ENCODE results near the gene IL15. TPM values are rescaled to one million over a fixed set of nuclear protein-coding genes. Genes with fewer than 3 reads are reported as not detected.

The IL15 gene
- total RNA-seq, 5 donors from 2014 or later (not counting 1 experiment from before 2014, with no cell fraction given) = 2.3 to 7.0 (median 3.0) TPM

DNA sequence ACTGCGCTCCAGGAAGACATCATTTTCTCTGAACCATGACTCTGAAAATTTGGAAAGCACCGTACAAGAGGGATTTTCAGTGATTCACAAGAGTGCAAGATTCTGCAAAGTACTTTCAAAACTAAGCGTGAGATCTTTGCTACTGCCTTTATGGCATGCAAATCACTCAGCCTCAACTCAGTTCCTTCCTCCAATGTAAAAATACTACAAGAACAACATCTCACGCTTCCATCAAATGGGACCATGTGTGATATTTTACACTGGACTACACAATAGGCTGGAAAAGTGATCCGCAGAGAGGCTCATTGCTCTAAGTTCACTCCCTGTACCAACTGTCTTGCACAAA, 674 bp upstream of the IL15 start:
- 60% methylated on average over 5 of the region's 5 CpGs for WGBS (ENCODE audit: insufficient coverage)
- DNase-seq (no peak), ATAC-seq (replicated peaks in 1 of 4) (no peak)
- Mint-ChIP-seq H3K4me1 (peaks cover 10 to 35% (median 20%) of the 10 kb centered on the region in 3 donors), H3K36me3 (no peaks in the 10 kb centered on the region), H3K9me3 (no peaks in the 10 kb centered on the region), H3K27ac (peak overlapping the region in 1 of 2 donors; percentile 14), H3K4me3 (peak overlapping the region; percentile 91 to 96 (median 92)), H3K27me3 (peaks cover 0 to 6% of the 10 kb centered on the region in 2 donors)
- H3K36me3 ChIP-seq (ENCODE audit: control insufficient read depth in 2 of 2, extremely low read depth in 1 of 2, insufficient read depth in 1 of 2, low read length in 1 of 2) = no peaks in the 10 kb centered on the region
- POLR2A ChIA-PET = no interaction called here
- H3K27me3 ChIP-seq (replicated peaks in 1 of 2; ENCODE audit: control insufficient read depth in 2 of 2, extremely low read depth in 1 of 2, insufficient read depth in 2 of 2, low read length in 1 of 2) = peaks cover 0 to 12% of the 10 kb centered on the region in 2 experiments
- no peak overlapping the region for H3K27ac ChIP-seq (ENCODE audit: low read length)
- CTCF ChIA-PET = no interaction called here
- peak overlapping the region; percentile 78 to 85 for H3K4me3 ChIP-seq (ENCODE audit: control insufficient read depth in 1 of 2, extremely low read depth in 1 of 2, low read length in 1 of 2)
- H3K9me3 ChIP-seq = no peaks in the 10 kb centered on the region
- peaks cover 2 to 14% of the 10 kb centered on the region in 2 experiments for H3K4me1 ChIP-seq (ENCODE audit: control insufficient read depth in 1 of 2, extremely low read depth in 1 of 2, insufficient read depth in 2 of 2, low read length in 2 of 2)

GRCh38 chr4:141636771-141637460, 533 bp downstream of the IL15 start:
- CTCF ChIA-PET = interaction anchor here in 1 of 2 donors (1.0 kb wide), 1 partner anchor 18 kb away, joined by 3 read pairs; no protein-coding TSS in a partner anchor
- H3K36me3 ChIP-seq (ENCODE audit: control insufficient read depth in 2 of 2, extremely low read depth in 1 of 2, insufficient read depth in 1 of 2, low read length in 1 of 2) = no peaks in the 10 kb centered on the region
- peaks cover 2 to 14% of the 10 kb centered on the region in 2 experiments for H3K4me1 ChIP-seq (ENCODE audit: control insufficient read depth in 1 of 2, extremely low read depth in 1 of 2, insufficient read depth in 2 of 2, low read length in 2 of 2)
- Mint-ChIP-seq H3K4me1 (peaks cover 10 to 35% (median 20%) of the 10 kb centered on the region in 3 donors), H3K36me3 (no peaks in the 10 kb centered on the region), H3K9me3 (no peaks in the 10 kb centered on the region), H3K4me3 (peak overlapping the region; percentile 91 to 96 (median 92)), H3K27ac (peak overlapping the region; percentile 71 to 85), H3K27me3 (peaks cover 0 to 3% of the 10 kb centered on the region in 2 donors)
- DNase-seq (peak in 16 of 35 experiments; percentile 0 to 50 (median 6)), ATAC-seq (replicated peaks in 1 of 4) (peak; percentile 55 to 63 (median 62))
- peak overlapping the region; percentile 33 for H3K27ac ChIP-seq (ENCODE audit: low read length)
- peak overlapping the region; percentile 78 to 85 for H3K4me3 ChIP-seq (ENCODE audit: control insufficient read depth in 1 of 2, extremely low read depth in 1 of 2, low read length in 1 of 2)
- 1% methylated on average over 30 of the region's 41 CpGs for WGBS (ENCODE audit: insufficient coverage)
- H3K9me3 ChIP-seq = no peaks in the 10 kb centered on the region
- H3K27me3 ChIP-seq (replicated peaks in 1 of 2; ENCODE audit: control insufficient read depth in 2 of 2, extremely low read depth in 1 of 2, insufficient read depth in 2 of 2, low read length in 1 of 2) = peaks cover 0 to 12% of the 10 kb centered on the region in 2 experiments
- POLR2A ChIA-PET = no interaction called here

DNA sequence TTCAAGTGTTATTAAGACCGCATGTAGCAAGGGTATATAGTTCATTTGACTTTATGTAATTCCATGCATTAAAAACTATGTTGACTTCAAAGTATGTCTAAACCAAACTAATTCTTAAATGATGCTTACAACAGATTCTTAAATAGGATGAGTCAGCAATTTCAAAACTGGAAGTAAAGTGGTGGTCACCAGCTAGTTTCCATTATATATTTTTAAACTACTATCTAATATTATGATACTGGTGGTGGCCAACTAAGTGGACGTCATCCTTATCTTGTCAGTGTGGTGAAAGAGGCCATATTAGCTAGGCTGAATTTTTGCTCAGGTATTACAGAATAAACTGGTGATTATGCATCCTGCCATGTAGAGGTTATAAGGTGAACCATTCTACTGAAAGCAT, 1.2 kb downstream of the IL15 start:
- Histone ChIP-seq H3K27ac (ENCODE audit: low read length) (no peak overlapping the region), H3K4me3 (ENCODE audit: control insufficient read depth in 1 of 2, extremely low read depth in 1 of 2, low read length in 1 of 2) (no peak overlapping the region), H3K4me1 (ENCODE audit: control insufficient read depth in 1 of 2, extremely low read depth in 1 of 2, insufficient read depth in 2 of 2, low read length in 2 of 2) (peaks cover 2 to 14% of the 10 kb centered on the region in 2 experiments), H3K9me3 (no peaks in the 10 kb centered on the region), H3K27me3 (replicated peaks in 1 of 2; ENCODE audit: control insufficient read depth in 2 of 2, extremely low read depth in 1 of 2, insufficient read depth in 2 of 2, low read length in 1 of 2) (peaks cover 0 to 12% of the 10 kb centered on the region in 2 experiments), H3K36me3 (ENCODE audit: control insufficient read depth in 2 of 2, extremely low read depth in 1 of 2, insufficient read depth in 1 of 2, low read length in 1 of 2) (no peaks in the 10 kb centered on the region)
- Mint-ChIP-seq H3K27me3 (peaks cover 0 to 3% of the 10 kb centered on the region in 2 donors), H3K27ac (no peak overlapping the region), H3K4me3 (peak overlapping the region; percentile 91 to 96 (median 92)), H3K9me3 (no peaks in the 10 kb centered on the region), H3K4me1 (peaks cover 10 to 35% (median 20%) of the 10 kb centered on the region in 3 donors), H3K36me3 (no peaks in the 10 kb centered on the region)
- WGBS (ENCODE audit: insufficient coverage) = no CpG with 5 or more reads among the region's 2 CpGs
- DNase-seq = no peak
- ChIA-PET POLR2A (no interaction called here), CTCF (no interaction called here)
- ATAC-seq (replicated peaks in 1 of 4) = no peak

GRCh38 chr4:141638230-141638629, 1.8 kb downstream of the IL15 start:
- Histone ChIP-seq H3K4me1 (ENCODE audit: control insufficient read depth in 1 of 2, extremely low read depth in 1 of 2, insufficient read depth in 2 of 2, low read length in 2 of 2) (peaks cover 2 to 14% of the 10 kb centered on the region in 2 experiments), H3K36me3 (ENCODE audit: control insufficient read depth in 2 of 2, extremely low read depth in 1 of 2, insufficient read depth in 1 of 2, low read length in 1 of 2) (no peaks in the 10 kb centered on the region), H3K27ac (ENCODE audit: low read length) (no peak overlapping the region), H3K27me3 (replicated peaks in 1 of 2; ENCODE audit: control insufficient read depth in 2 of 2, extremely low read depth in 1 of 2, insufficient read depth in 2 of 2, low read length in 1 of 2) (peaks cover 0 to 12% of the 10 kb centered on the region in 2 experiments), H3K4me3 (ENCODE audit: control insufficient read depth in 1 of 2, extremely low read depth in 1 of 2, low read length in 1 of 2) (no peak overlapping the region), H3K9me3 (no peaks in the 10 kb centered on the region)
- 100% methylated on average over 2 of the region's 2 CpGs for WGBS (ENCODE audit: insufficient coverage)
- Mint-ChIP-seq H3K4me3 (peak overlapping the region; percentile 7 to 92 (median 22)), H3K27ac (no peak overlapping the region), H3K27me3 (peaks cover 0 to 3% of the 10 kb centered on the region in 2 donors), H3K9me3 (no peaks in the 10 kb centered on the region), H3K36me3 (no peaks in the 10 kb centered on the region), H3K4me1 (peaks cover 11 to 38% (median 21%) of the 10 kb centered on the region in 3 donors)
- ATAC-seq (replicated peaks in 1 of 4) (no peak), DNase-seq (no peak)
- POLR2A ChIA-PET = no interaction called here
- CTCF ChIA-PET = no interaction called here

DNA sequence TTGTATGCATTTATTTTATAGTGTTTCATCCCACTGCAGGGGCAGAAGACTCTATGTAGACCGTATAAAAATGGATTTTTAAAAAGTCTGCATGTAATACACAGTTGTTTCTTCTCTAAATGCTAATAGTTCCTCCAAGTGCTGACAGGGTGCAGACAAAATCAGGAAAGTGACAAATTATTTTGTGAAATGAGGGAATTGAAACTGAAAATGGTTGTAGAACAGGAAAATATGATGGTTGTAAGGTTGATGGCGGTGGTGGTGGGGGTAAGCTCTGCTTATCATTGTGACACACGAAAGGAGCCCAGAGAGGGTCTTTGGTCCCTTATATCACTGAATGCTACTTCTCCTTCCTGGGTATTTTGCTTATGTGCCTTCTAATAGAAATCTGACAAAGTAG, 4.3 kb downstream of the IL15 start:
- no peak for ATAC-seq (replicated peaks in 1 of 4)
- Mint-ChIP-seq H3K4me1 (peaks cover 20 to 41% (median 20%) of the 10 kb centered on the region in 3 donors), H3K27me3 (peaks cover 3 to 4% of the 10 kb centered on the region in 2 donors), H3K36me3 (no peaks in the 10 kb centered on the region), H3K4me3 (no peak overlapping the region), H3K9me3 (no peaks in the 10 kb centered on the region), H3K27ac (peak overlapping the region in 1 of 2 donors; percentile 42)
- no peak for DNase-seq
- CTCF ChIA-PET = no interaction called here
- H3K4me1 ChIP-seq (ENCODE audit: control insufficient read depth in 1 of 2, extremely low read depth in 1 of 2, insufficient read depth in 2 of 2, low read length in 2 of 2) = peaks cover 2 to 14% of the 10 kb centered on the region in 2 experiments
- no peaks in the 10 kb centered on the region for H3K36me3 ChIP-seq (ENCODE audit: control insufficient read depth in 2 of 2, extremely low read depth in 1 of 2, insufficient read depth in 1 of 2, low read length in 1 of 2)
- no peaks in the 10 kb centered on the region for H3K9me3 ChIP-seq
- H3K27ac ChIP-seq (ENCODE audit: low read length) = no peak overlapping the region
- H3K4me3 ChIP-seq (ENCODE audit: control insufficient read depth in 1 of 2, extremely low read depth in 1 of 2, low read length in 1 of 2) = no peak overlapping the region
- peaks cover 0 to 12% of the 10 kb centered on the region in 2 experiments for H3K27me3 ChIP-seq (replicated peaks in 1 of 2; ENCODE audit: control insufficient read depth in 2 of 2, extremely low read depth in 1 of 2, insufficient read depth in 2 of 2, low read length in 1 of 2)
- WGBS (ENCODE audit: insufficient coverage) = 67% methylated on average over 1 of the region's 3 CpGs
- POLR2A ChIA-PET = no interaction called here

- H3K9me3 Mint-ChIP-seq = no peaks in the 10 kb centered on the region
- no peak overlapping the region for H3K4me3 Mint-ChIP-seq
- peaks cover 17 to 37% (median 18%) of the 10 kb centered on the region in 3 donors for H3K4me1 Mint-ChIP-seq
- no peak overlapping the region for H3K27ac Mint-ChIP-seq
- WGBS (ENCODE audit: insufficient coverage) = no CpG with 5 or more reads among the region's 3 CpGs
- ATAC-seq (replicated peaks in 1 of 4) = no peak
- H3K4me1 ChIP-seq (ENCODE audit: control insufficient read depth in 1 of 2, extremely low read depth in 1 of 2, insufficient read depth in 2 of 2, low read length in 2 of 2) = peaks cover 0 to 3% of the 10 kb centered on the region in 2 experiments
- no peaks in the 10 kb centered on the region for H3K36me3 ChIP-seq (ENCODE audit: control insufficient read depth in 2 of 2, extremely low read depth in 1 of 2, insufficient read depth in 1 of 2, low read length in 1 of 2)
- no peaks in the 10 kb centered on the region for H3K36me3 Mint-ChIP-seq
- no peaks in the 10 kb centered on the region for H3K9me3 ChIP-seq
- CTCF ChIA-PET = no interaction called here
- H3K27me3 ChIP-seq (replicated peaks in 1 of 2; ENCODE audit: control insufficient read depth in 2 of 2, extremely low read depth in 1 of 2, insufficient read depth in 2 of 2, low read length in 1 of 2) = peaks cover 0 to 1% of the 10 kb centered on the region in 2 experiments
- no peak for DNase-seq
- peaks cover 3 to 4% of the 10 kb centered on the region in 2 donors for H3K27me3 Mint-ChIP-seq
- POLR2A ChIA-PET = no interaction called here
- no peak overlapping the region for H3K4me3 ChIP-seq (ENCODE audit: control insufficient read depth in 1 of 2, extremely low read depth in 1 of 2, low read length in 1 of 2)
- H3K27ac ChIP-seq (ENCODE audit: low read length) = no peak overlapping the region
These were observed 5.7 kb downstream of the IL15 start for GRCh38 chr4:141642063-141642462.

Measured in T-cell (primary cell).